ENCODE results near the gene TRERF1. TPM values are rescaled to one million over a fixed set of nuclear protein-coding genes. Genes with fewer than 3 reads are reported as not detected.

Gene TRERF1
- total and polyA plus RNA-seq, 2 of the 8 experiments (the other 6 are each of a cell fraction or from before 2014, with no cell fraction given) = 10.8 to 21.5 TPM

GRCh38 chr6:42467651-42468050 lies 15.9 kb upstream of the TRERF1 start:
- Histone ChIP-seq H4K20me1 (replicated peaks in 1 of 2; ENCODE audit: control insufficient read depth in 1 of 2, insufficient read depth in 2 of 2, low read length in 2 of 2) (no peaks in the 10 kb centered on the region), H2BK20ac (ENCODE audit: low read length) (no peak overlapping the region), H2BK120ac (replicated peaks; ENCODE audit: low read depth, low read length) (no peak overlapping the region), H3K9ac (replicated peaks in 1 of 4; ENCODE audit: extremely low read depth in 1 of 4, low read depth in 3 of 4, low read length in 3 of 4) (no peak overlapping the region), H2BK12ac (ENCODE audit: low read depth, low read length) (no peak overlapping the region), H3K23ac (ENCODE audit: insufficient read length) (no peak overlapping the region), H3K4me1 (replicated peaks in 1 of 4; ENCODE audit: control insufficient read depth in 3 of 4, insufficient read depth in 4 of 4, low read length in 3 of 4) (no peaks in the 10 kb centered on the region), H3K4me3 (ENCODE audit: extremely low read depth in 1 of 4, insufficient read depth in 2 of 4, low read depth in 3 of 4, low read length in 4 of 4) (no peak overlapping the region), H3K23me2 (ENCODE audit: low read depth, low read length) (no peaks in the 10 kb centered on the region), H3K27me3 (replicated peaks in 1 of 4; ENCODE audit: control insufficient read depth in 3 of 4, extremely low read depth in 1 of 4, insufficient read depth in 3 of 4, low read length in 3 of 4) (no peaks in the 10 kb centered on the region), H3K79me1 (ENCODE audit: low read depth, low read length) (no peaks in the 10 kb centered on the region), H3K36me3 (ENCODE audit: control insufficient read depth in 2 of 4, insufficient read depth in 4 of 4, low read length in 3 of 4) (no peaks in the 10 kb centered on the region), H2BK5ac (ENCODE audit: low read depth, low read length) (no peak overlapping the region), H2BK15ac (ENCODE audit: low read length) (no peak overlapping the region), H3K4ac (replicated peaks; ENCODE audit: insufficient read length, low read depth, low read length) (no peak overlapping the region), H3K9me3 (ENCODE audit: insufficient read depth in 2 of 2, low read depth in 1 of 2, low read length in 1 of 2) (peaks cover 2 to 13% of the 10 kb centered on the region in 2 experiments; a peak in 2 of 4 replicates), H3K27ac (ENCODE audit: low read depth, low read length) (no peak overlapping the region), H2AFZ (ENCODE audit: low read length) (no peak overlapping the region), H3K14ac (ENCODE audit: insufficient read length) (no peak overlapping the region), H4K5ac (ENCODE audit: insufficient read length, low read depth, low read length) (no peak overlapping the region), H3K79me2 (ENCODE audit: control insufficient read depth in 1 of 2, insufficient read depth in 2 of 2, low read length in 2 of 2) (no peaks in the 10 kb centered on the region), H2AK5ac (ENCODE audit: low read depth, low read length) (no peak overlapping the region), H4K8ac (ENCODE audit: extremely low read depth, insufficient read depth, low read length) (no peak overlapping the region), H4K91ac (replicated peaks; ENCODE audit: insufficient read length, low read length) (no peak overlapping the region), H3K56ac (replicated peaks; ENCODE audit: insufficient read length, low read depth, low read length) (no peak overlapping the region), H3K4me2 (ENCODE audit: insufficient read depth in 1 of 2, low read depth in 2 of 2, low read length in 2 of 2) (no peak overlapping the region), H3K18ac (ENCODE audit: extremely low read depth, low read length) (no peak overlapping the region)
- no peak for DNase-seq (ENCODE audit: low read depth in 1 of 2, low spot score in 2 of 2)
- POLR2A ChIA-PET (ENCODE audit: partially characterized antibody) = interaction anchor here (1.7 kb wide), 1 partner anchor 14 kb away, joined by 4 read pairs; no protein-coding TSS in a partner anchor
- no peak for FAIRE-seq
- CTCF ChIA-PET (ENCODE audit: partially characterized antibody) = interaction anchor here (2.2 kb wide), 1 partner anchor 80 kb away, joined by 5 read pairs; no protein-coding TSS in a partner anchor
- 100% methylated on average over 1 of the region's 1 CpG; no CpG with 5 or more reads in 1 of the 2 experiments for WGBS, 2 experiments (ENCODE audit: extremely low coverage in 1 of 2, insufficient coverage in 1 of 2, insufficient read length in 1 of 2, insufficient replicate concordance in 2 of 2, low coverage in 1 of 2, low lambda C conversion rate in 2 of 2, missing lambda C conversion rate in 1 of 2)
- TF ChIP-seq ASH2L (IDR thresholded peaks at IDR 0.05; ENCODE audit: low read length) = no peak
- TF ChIP-seq KDM1A (IDR thresholded peaks at IDR 0.05; ENCODE audit: borderline replicate concordance, low read length) = no peak
- TF ChIP-seq SIN3A (conservative IDR thresholded peaks at IDR 0.05 in 1 of 2, IDR thresholded peaks at IDR 0.05 in 1 of 2; ENCODE audit: low read depth in 1 of 2, low read length in 2 of 2) = no peak
- TF ChIP-seq POLR2AphosphoS5 (IDR thresholded peaks at IDR 0.05; ENCODE audit: low read depth, low read length) = no peak
- TF ChIP-seq JUND (IDR thresholded peaks at IDR 0.05; ENCODE audit: low read length) = no peak
- no peak for TF ChIP-seq NRF1 (IDR thresholded peaks at IDR 0.05; ENCODE audit: low read depth, low read length)
- no peak for TF ChIP-seq POU5F1 (IDR thresholded peaks at IDR 0.05; ENCODE audit: low read depth, low read length)
- no peak for TF ChIP-seq POLR2A (IDR thresholded peaks at IDR 0.05; ENCODE audit: control extremely low read depth in 1 of 2, low read depth in 2 of 2, low read length in 2 of 2)
- no peak for TF ChIP-seq SUZ12 (IDR thresholded peaks at IDR 0.05; ENCODE audit: low read length)
- no peak for TF ChIP-seq CBX8 (IDR thresholded peaks at IDR 0.05; ENCODE audit: borderline replicate concordance, low read depth, low read length)
- TF ChIP-seq USF2 (IDR thresholded peaks at IDR 0.05; ENCODE audit: low read length) = no peak
- TF ChIP-seq JUN (IDR thresholded peaks at IDR 0.05; ENCODE audit: low read depth, low read length) = no peak
- TF ChIP-seq MAFK (IDR thresholded peaks at IDR 0.05; ENCODE audit: low read depth, low read length) = no peak
- no peak for TF ChIP-seq EGR1 (IDR thresholded peaks at IDR 0.05; ENCODE audit: borderline replicate concordance, low read depth, low read length)

All from H1 (cell line).